H9 (cell line): ENCODE results near the gene SETBP1. TPM values are rescaled to one million over a fixed set of nuclear protein-coding genes. Genes with fewer than 3 reads are reported as not detected.

Experiments used
- DNase-seq: peaks from one replicate; pipeline ENCODE4 v3.0.0-alpha.2; 2017
- H2AFZ ChIP-seq: one replicate; pipeline ENCODE4 v1.6.1; 2013; ENCODE audit warnings: mild to moderate bottlenecking, low read length, control low read depth, moderate library complexity
- H2AK5ac ChIP-seq: 2 replicates; pipeline ENCODE4 v1.6.1; 2013; ENCODE audit warnings: low read length, control low read depth, mixed read lengths; ENCODE audit not compliant: insufficient read length
- H2BK120ac ChIP-seq: one replicate; pipeline ENCODE4 v1.6.1; 2013; ENCODE audit warnings: low read depth, mild to moderate bottlenecking, low read length, control low read depth, inconsistent platforms; ENCODE audit not compliant: poor library complexity, severe bottlenecking
- H2BK12ac ChIP-seq: 2 replicates; pipeline ENCODE4 v1.6.1; 2013; ENCODE audit warnings: low read length, control low read depth, mixed read lengths, low read depth; ENCODE audit not compliant: insufficient read length
- H2BK15ac ChIP-seq: 2 replicates; pipeline ENCODE4 v1.6.1; 2013; ENCODE audit warnings: low read depth, low read length, control low read depth
- H2BK20ac ChIP-seq: one replicate; pipeline ENCODE4 v1.6.1; 2013; ENCODE audit warnings: low read depth, mild to moderate bottlenecking, low read length, control low read depth, inconsistent platforms; ENCODE audit not compliant: poor library complexity, severe bottlenecking
- H2BK5ac ChIP-seq: 2 replicates; pipeline ENCODE4 v1.6.1; 2013; ENCODE audit warnings: low read length, control low read depth, mixed read lengths; ENCODE audit not compliant: insufficient read length
- H3K14ac ChIP-seq: 2 replicates; pipeline ENCODE4 v1.6.1; 2013; ENCODE audit warnings: low read length, control low read depth; ENCODE audit not compliant: insufficient read depth
- H3K18ac ChIP-seq: 2 replicates; pipeline ENCODE4 v1.6.1; 2013; ENCODE audit warnings: low read depth, mild to moderate bottlenecking, mixed read lengths, low read length, control low read depth; ENCODE audit not compliant: insufficient read length
- H3K23ac ChIP-seq: 2 replicates; pipeline ENCODE4 v1.6.1; 2013; ENCODE audit warnings: low read length, control low read depth, mixed read lengths, low read depth; ENCODE audit not compliant: insufficient read length
- H3K23me2 ChIP-seq: 2 replicates; pipeline ENCODE4 v1.6.1; 2013; ENCODE audit warnings: low read depth, mild to moderate bottlenecking, mixed read lengths, low read length, control low read depth; ENCODE audit not compliant: insufficient read length, poor library complexity, severe bottlenecking
- H3K27ac ChIP-seq: 2 replicates; pipeline ENCODE4 v1.5.1; 2013; ENCODE audit warnings: low read length, control low read depth, mixed read lengths, low read depth; ENCODE audit not compliant: insufficient read length
- H3K27me3 ChIP-seq: 2 replicates; pipeline ENCODE4 v1.6.1; 2013; ENCODE audit warnings: low read length, control low read depth, inconsistent platforms; ENCODE audit not compliant: insufficient read depth
- H3K4ac ChIP-seq: 2 replicates; pipeline ENCODE4 v1.6.1; 2013; ENCODE audit warnings: low read depth, mild to moderate bottlenecking, control low read depth, inconsistent platforms, low read length, moderate library complexity
- H3K4me1 ChIP-seq: 2 replicates; pipeline ENCODE4 v1.6.1; 2013; ENCODE audit warnings: low read length, control low read depth, inconsistent platforms; ENCODE audit not compliant: insufficient read depth
- H3K4me2 ChIP-seq: 2 replicates; pipeline ENCODE4 v1.6.1; 2013; ENCODE audit warnings: low read length, control low read depth, mixed read lengths; ENCODE audit not compliant: insufficient read length, insufficient read depth
- H3K56ac ChIP-seq: 2 replicates; pipeline ENCODE4 v1.6.1; 2013; ENCODE audit warnings: low read depth, mild to moderate bottlenecking, mixed read lengths, low read length, control low read depth; ENCODE audit not compliant: insufficient read length
- H3K79me1 ChIP-seq: 2 replicates; pipeline ENCODE4 v1.6.1; 2013; ENCODE audit warnings: low read depth, mild to moderate bottlenecking, moderate library complexity, low read length, control low read depth, inconsistent platforms; ENCODE audit not compliant: insufficient read depth, poor library complexity, severe bottlenecking
- H3K79me2 ChIP-seq: 2 replicates; pipeline ENCODE4 v1.6.1; 2013; ENCODE audit warnings: low read length, control low read depth, inconsistent platforms; ENCODE audit not compliant: insufficient read depth
- H3K9ac ChIP-seq: 2 replicates; pipeline ENCODE4 v1.6.1; 2013; ENCODE audit warnings: low read length, control low read depth, mixed read lengths; ENCODE audit not compliant: insufficient read length; ENCODE audit errors: extremely low read depth
- H3K9me3 ChIP-seq: one replicate; pipeline ENCODE4 v1.6.1; 2013; ENCODE audit warnings: low read depth, low read length, inconsistent platforms; ENCODE audit not compliant: control insufficient read depth
- H3T11ph ChIP-seq: one replicate; pipeline ENCODE4 v1.6.1; 2013; ENCODE audit warnings: mild to moderate bottlenecking, low read length, control low read depth, inconsistent platforms
- H4K20me1 ChIP-seq: one replicate; pipeline ENCODE4 v1.6.1; 2013; ENCODE audit not compliant: control insufficient read depth, insufficient read length, insufficient read depth
- H4K5ac ChIP-seq: 2 replicates; pipeline ENCODE4 v1.6.1; 2013; ENCODE audit warnings: low read depth, mild to moderate bottlenecking, mixed read lengths, low read length, control low read depth; ENCODE audit not compliant: insufficient read length
- H4K8ac ChIP-seq: replicated peaks from 2 replicates; pipeline ENCODE4 v1.6.1; 2013; ENCODE audit warnings: low read length, control low read depth, mixed read lengths, low read depth; ENCODE audit not compliant: insufficient read length
- H4K91ac ChIP-seq: 2 replicates; pipeline ENCODE4 v1.6.1; 2013; ENCODE audit warnings: low read depth, mild to moderate bottlenecking, moderate library complexity, mixed read lengths, low read length, control low read depth; ENCODE audit not compliant: insufficient read length
- H3K27ac Mint-ChIP-seq, 3 experiments: 2 replicates in 2 of 3; 3 replicates in 1 of 3; pipeline ENCODE4 v1.8.0; 2020 to 2021; ENCODE audit warnings: mixed read lengths in 3 of 3, mild to moderate bottlenecking in 1 of 3, moderate library complexity in 1 of 3
- H3K27me3 Mint-ChIP-seq: 2 replicates; pipeline ENCODE4 v1.8.0; 2021; ENCODE audit warnings: low read depth, mild to moderate bottlenecking, moderate library complexity, mixed read lengths
- H3K36me3 Mint-ChIP-seq, 3 experiments: 2 replicates in 2 of 3; 3 replicates in 1 of 3; pipeline ENCODE4 v1.8.0; 2020 to 2021; ENCODE audit warnings: low read depth in 3 of 3, mixed read lengths in 3 of 3; ENCODE audit not compliant: insufficient read depth in 1 of 3
- H3K4me1 Mint-ChIP-seq, 2 experiments: 2 replicates each; pipeline ENCODE4 v1.8.0; 2020; ENCODE audit warnings: mixed read lengths in 2 of 2
- H3K4me3 Mint-ChIP-seq, 2 experiments: 2 replicates in 1 of 2; 3 replicates in 1 of 2; pipeline ENCODE4 v1.8.0; 2020 to 2021; ENCODE audit warnings: mild to moderate bottlenecking in 2 of 2, mixed read lengths in 2 of 2, moderate library complexity in 1 of 2
- H3K9me3 Mint-ChIP-seq, 2 experiments: 2 replicates in 1 of 2; 3 replicates in 1 of 2; pipeline ENCODE4 v1.8.0; 2020; ENCODE audit warnings: mild to moderate bottlenecking in 2 of 2, mixed read lengths in 2 of 2, moderate library complexity in 1 of 2
- WGBS: extraction: QIAGEN DNeasy Blood & Tissue Kit; methylation state at CpG from one replicate; pipeline ENCODE4 v1.1.7; 2013; ENCODE audit warnings: missing lambda C conversion rate, low lambda C conversion rate, mixed read lengths; ENCODE audit not compliant: insufficient read length; ENCODE audit errors: extremely low coverage; 5-methylcytosine and 5-hydroxymethylcytosine counted together
- total RNA-seq: library from RNA; stranded (reverse); gene quantifications from 2 replicates; pipeline ENCODE4 v1.2.1, GENCODE V29; 2021
- TF ChIP-seq, protein P1 (sequence below): fragments of 200-600 bp; sonication (generic); conservative IDR thresholded peaks from 3 replicates; pipeline ENCODE4 v1.8.0; 2021; ENCODE audit warnings: antibody characterized with exemption, mild to moderate bottlenecking

The SETBP1 gene
- total RNA-seq, 1 experiment from 2014 or later = 4.6 TPM

DNA sequence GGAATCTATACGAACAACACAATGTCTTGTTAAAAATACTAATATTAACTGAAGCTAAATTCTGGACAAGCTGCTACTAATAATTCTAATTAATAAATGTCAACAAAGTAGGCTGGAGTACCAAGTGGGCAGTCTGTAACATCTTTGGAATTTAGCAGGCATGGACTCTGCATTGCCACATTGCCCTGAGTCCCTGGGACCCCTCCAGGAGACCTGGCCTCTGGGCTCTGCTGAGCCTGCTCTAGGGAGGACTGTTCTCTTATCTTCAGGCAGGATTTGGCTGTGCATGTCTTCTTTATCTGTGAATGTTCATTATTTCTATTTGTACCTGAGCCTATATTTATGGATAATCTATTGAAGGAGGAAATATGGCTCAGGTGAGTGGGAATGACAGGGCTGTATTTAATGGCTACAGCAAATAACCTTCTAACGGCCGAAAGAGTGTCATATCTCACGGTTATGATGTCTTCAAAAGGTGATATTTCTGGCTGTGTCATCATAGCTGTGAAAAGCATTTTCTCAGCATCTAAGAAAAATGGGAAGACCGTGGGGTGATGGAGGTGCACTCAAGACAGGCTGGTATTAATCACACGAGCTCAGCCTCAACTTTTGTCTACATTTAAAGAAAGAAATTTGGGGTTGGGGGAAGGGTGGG is 28.6 kb upstream of the SETBP1 start:
- Histone ChIP-seq H2BK15ac (no peak overlapping the region), H3K23ac (no peak overlapping the region), H4K91ac (no peak overlapping the region), H3K4me1 (no peaks in the 10 kb centered on the region), H3K4ac (no peak overlapping the region), H2AFZ (no peak overlapping the region), H3T11ph (no peak overlapping the region), H3K4me2 (no peak overlapping the region), H4K20me1 (no peaks in the 10 kb centered on the region), H2BK120ac (no peak overlapping the region), H2AK5ac (no peak overlapping the region), H3K23me2 (no peaks in the 10 kb centered on the region), H2BK20ac (no peak overlapping the region), H4K8ac (no peak overlapping the region), H3K79me2 (no peaks in the 10 kb centered on the region), H3K14ac (no peak overlapping the region), H4K5ac (no peak overlapping the region), H2BK5ac (no peak overlapping the region), H3K18ac (no peak overlapping the region), H3K79me1 (no peaks in the 10 kb centered on the region), H3K27me3 (no peaks in the 10 kb centered on the region), H3K9me3 (no peaks in the 10 kb centered on the region), H3K27ac (no peak overlapping the region), H3K56ac (no peak overlapping the region), H3K9ac (no peak overlapping the region), H2BK12ac (no peak overlapping the region)
- H3K27ac Mint-ChIP-seq = no peak overlapping the region
- peaks cover 6 to 8% of the 10 kb centered on the region in 2 experiments for H3K4me1 Mint-ChIP-seq
- no peak for DNase-seq
- no peak overlapping the region for H3K4me3 Mint-ChIP-seq
- no peaks in the 10 kb centered on the region for H3K9me3 Mint-ChIP-seq
- no CpG with 5 or more reads among the region's 6 CpGs for WGBS
- TF ChIP-seq, protein P1, sequence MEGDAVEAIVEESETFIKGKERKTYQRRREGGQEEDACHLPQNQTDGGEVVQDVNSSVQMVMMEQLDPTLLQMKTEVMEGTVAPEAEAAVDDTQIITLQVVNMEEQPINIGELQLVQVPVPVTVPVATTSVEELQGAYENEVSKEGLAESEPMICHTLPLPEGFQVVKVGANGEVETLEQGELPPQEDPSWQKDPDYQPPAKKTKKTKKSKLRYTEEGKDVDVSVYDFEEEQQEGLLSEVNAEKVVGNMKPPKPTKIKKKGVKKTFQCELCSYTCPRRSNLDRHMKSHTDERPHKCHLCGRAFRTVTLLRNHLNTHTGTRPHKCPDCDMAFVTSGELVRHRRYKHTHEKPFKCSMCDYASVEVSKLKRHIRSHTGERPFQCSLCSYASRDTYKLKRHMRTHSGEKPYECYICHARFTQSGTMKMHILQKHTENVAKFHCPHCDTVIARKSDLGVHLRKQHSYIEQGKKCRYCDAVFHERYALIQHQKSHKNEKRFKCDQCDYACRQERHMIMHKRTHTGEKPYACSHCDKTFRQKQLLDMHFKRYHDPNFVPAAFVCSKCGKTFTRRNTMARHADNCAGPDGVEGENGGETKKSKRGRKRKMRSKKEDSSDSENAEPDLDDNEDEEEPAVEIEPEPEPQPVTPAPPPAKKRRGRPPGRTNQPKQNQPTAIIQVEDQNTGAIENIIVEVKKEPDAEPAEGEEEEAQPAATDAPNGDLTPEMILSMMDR = no peak
- H3K36me3 Mint-ChIP-seq = no peaks in the 10 kb centered on the region
- H3K27me3 Mint-ChIP-seq = no peaks in the 10 kb centered on the region
